Neural cell (in vitro differentiated cells): ENCODE measurements around the gene AGFG1. TPM values are rescaled to one million over a fixed set of nuclear protein-coding genes. Genes with fewer than 3 reads are reported as not detected.

Experiments
- H2AFZ ChIP-seq: fragments of 200-600, 300-800 bp; sonication (generic), shearing (Covaris generic); 2 replicates; pipeline ENCODE4 v1.6.0; 2014; ENCODE audit warnings: low read depth, mild to moderate bottlenecking, antibody characterized with exemption, low read length, moderate library complexity
- H3F3A ChIP-seq: fragments of 200-600 bp; shearing (Covaris generic); 2 replicates; pipeline ENCODE4 v1.6.1; 2016; ENCODE audit warnings: mild to moderate bottlenecking, moderate library complexity, mixed read lengths, antibody characterized with exemption, low read length; ENCODE audit not compliant: insufficient read depth, poor library complexity, severe bottlenecking
- H3K27ac ChIP-seq: fragments of 200-600, 300-800 bp; sonication (generic), shearing (Covaris generic); 2 replicates; pipeline ENCODE4 v1.5.1; 2014; ENCODE audit warnings: mild to moderate bottlenecking, low read length, moderate library complexity
- H3K27me3 ChIP-seq: fragments of 300-800, 200-600 bp; sonication (generic), shearing (Covaris generic); 2 replicates; pipeline ENCODE4 v1.6.0; 2014; ENCODE audit warnings: mild to moderate bottlenecking, low read depth, low read length, moderate library complexity; ENCODE audit not compliant: insufficient read depth
- H3K36me3 ChIP-seq: fragments of 300-800, 200-600 bp; sonication (generic), shearing (Covaris generic); 2 replicates; pipeline ENCODE4 v1.5.1; 2014; ENCODE audit warnings: mild to moderate bottlenecking, antibody characterized with exemption, low read length, moderate library complexity; ENCODE audit not compliant: insufficient read depth
- H3K4me2 ChIP-seq: fragments of 300-800, 200-600 bp; sonication (generic), shearing (Covaris generic); 2 replicates; pipeline ENCODE4 v1.6.0; 2014; ENCODE audit warnings: mild to moderate bottlenecking, low read length
- H3K4me3 ChIP-seq: fragments of 300-800, 200-600 bp; sonication (generic), shearing (Covaris generic); 2 replicates; pipeline ENCODE4 v1.5.1; 2014; ENCODE audit warnings: mild to moderate bottlenecking, low read length, moderate library complexity
- H3K79me2 ChIP-seq: fragments of 200-600 bp; shearing (Covaris generic); replicated peaks from 2 replicates; pipeline ENCODE4 v1.6.0; 2014; ENCODE audit warnings: mild to moderate bottlenecking, low read length, moderate library complexity; ENCODE audit not compliant: insufficient read depth
- H3K9ac ChIP-seq: fragments of 300-800, 200-600 bp; sonication (generic), shearing (Covaris generic); 2 replicates; pipeline ENCODE4 v1.6.1; 2016; ENCODE audit warnings: mild to moderate bottlenecking, low read length, mixed read lengths
- H3K9me2 ChIP-seq: fragments of 200-600 bp; shearing (Covaris generic); 2 replicates; pipeline ENCODE4 v1.6.1; 2016; ENCODE audit warnings: mild to moderate bottlenecking, low read length, mixed read lengths; ENCODE audit not compliant: insufficient read depth
- H3K9me3 ChIP-seq: fragments of 200-600, 300-800 bp; sonication (generic), shearing (Covaris generic); 2 replicates; pipeline ENCODE4 v1.6.1; 2016; ENCODE audit warnings: mild to moderate bottlenecking, mixed run types, low read length, moderate library complexity, mixed read lengths
- H4K20me1 ChIP-seq: fragments of 200-600 bp; shearing (Covaris generic); 2 replicates; pipeline ENCODE4 v1.6.1; 2016; ENCODE audit warnings: mild to moderate bottlenecking, mixed run types; ENCODE audit not compliant: insufficient read depth
- CTCF ChIP-seq: fragments of 450-650 bp; IDR thresholded peaks from 2 replicates; pipeline ENCODE4 v1.5.1; 2014; ENCODE audit warnings: antibody characterized with exemption, mild to moderate bottlenecking, moderate library complexity; ENCODE audit not compliant: poor library complexity, severe bottlenecking
- EP300 ChIP-seq: fragments of 450-650 bp; conservative IDR thresholded peaks from 2 replicates; pipeline ENCODE4 v1.6.1; 2014; ENCODE audit warnings: antibody characterized with exemption, mild to moderate bottlenecking, moderate library complexity; ENCODE audit not compliant: poor library complexity, severe bottlenecking
- EZH2 ChIP-seq: fragments of 200-600, 300-800 bp; shearing (Covaris generic), sonication (generic); IDR thresholded peaks from 2 replicates; pipeline ENCODE4 v1.6.1; 2014; ENCODE audit warnings: antibody characterized with exemption, low read length, borderline replicate concordance, mild to moderate bottlenecking; ENCODE audit not compliant: insufficient read depth, poor library complexity, severe bottlenecking
- MXI1 ChIP-seq: fragments of 450-650 bp; conservative IDR thresholded peaks from 2 replicates; pipeline ENCODE4 v1.6.1; 2014; ENCODE audit warnings: antibody characterized with exemption, mild to moderate bottlenecking; ENCODE audit not compliant: poor library complexity, severe bottlenecking
- POLR2AphosphoS5 ChIP-seq: IDR thresholded peaks from 2 replicates; pipeline ENCODE4 v1.6.1; 2012
- RAD21 ChIP-seq: fragments of 450-650 bp; conservative IDR thresholded peaks from 2 replicates; pipeline ENCODE4 v1.6.1; 2014; ENCODE audit warnings: antibody characterized with exemption, mild to moderate bottlenecking, moderate library complexity
- REST ChIP-seq: IDR thresholded peaks from 2 replicates; pipeline ENCODE4 v1.6.1; 2012; ENCODE audit warnings: borderline replicate concordance
- SMC3 ChIP-seq: fragments of 450-650 bp; conservative IDR thresholded peaks from 2 replicates; pipeline ENCODE4 v1.6.1; 2014; ENCODE audit warnings: antibody characterized with exemption, mild to moderate bottlenecking, moderate library complexity; ENCODE audit not compliant: poor library complexity
- TAF1 ChIP-seq: IDR thresholded peaks from 2 replicates; pipeline ENCODE4 v1.6.1; 2012; ENCODE audit warnings: low read depth
- polyA plus RNA-seq: library from polyadenylated mRNA; depleted of rRNA; stranded (reverse); fragments of >200 nt; gene quantifications from 2 replicates; pipeline ENCODE4 v1.2.3, GENCODE V29; 2014

The AGFG1 gene
- polyA plus RNA-seq, 1 donor from 2014 or later: 106 TPM

GRCh38 chr2:227477291-227477690, 5.3 kb downstream of the AGFG1 start (continued):
- no peak for TF ChIP-seq TAF1
- no peak for TF ChIP-seq EZH2

- Histone ChIP-seq H3K9me3 (no peaks in the 10 kb centered on the region), H3K9me2 (no peaks in the 10 kb centered on the region), H4K20me1 (no peaks in the 10 kb centered on the region), H3K9ac (no peak overlapping the region), H3K79me2 (peaks cover 88% of the 10 kb centered on the region), H3K4me3 (no peak overlapping the region), H2AFZ (no peak overlapping the region), H3K27me3 (no peaks in the 10 kb centered on the region), H3K36me3 (no peaks in the 10 kb centered on the region), H3F3A (no peaks in the 10 kb centered on the region), H3K27ac (no peak overlapping the region), H3K4me2 (no peak overlapping the region)
- TF ChIP-seq SMC3 (peak; percentile 45), REST (no peak), CTCF (peak; percentile 56), RAD21 (peak; percentile 64)
Measured at GRCh38 chr2:227479865-227480475, 8.0 kb downstream of the AGFG1 start.

GRCh38 chr2:227480528-227480927, 8.6 kb downstream of the AGFG1 start:
- no peak overlapping the region for H3K9ac ChIP-seq
- H2AFZ ChIP-seq: no peak overlapping the region
- no peaks in the 10 kb centered on the region for H3K27me3 ChIP-seq
- TF ChIP-seq EP300: no peak
- TF ChIP-seq POLR2AphosphoS5: no peak
- no peak for TF ChIP-seq REST
- no peak for TF ChIP-seq MXI1
- no peak for TF ChIP-seq EZH2
- no peak for TF ChIP-seq RAD21
- peaks cover 88% of the 10 kb centered on the region for H3K79me2 ChIP-seq
- H3K9me3 ChIP-seq: no peaks in the 10 kb centered on the region
- no peaks in the 10 kb centered on the region for H3F3A ChIP-seq
- no peaks in the 10 kb centered on the region for H3K36me3 ChIP-seq
- no peak overlapping the region for H3K4me2 ChIP-seq
- no peak overlapping the region for H3K4me3 ChIP-seq
- no peak overlapping the region for H3K27ac ChIP-seq
- no peaks in the 10 kb centered on the region for H3K9me2 ChIP-seq
- H4K20me1 ChIP-seq: no peaks in the 10 kb centered on the region
